GM21423 (cell line): ENCODE data around the gene PARP1.
A peak's percentile ranks its signal among the peaks of the same experiment; 100 is the strongest.

Experiments used
- ATAC-seq: cut with Tn5 transposase; IDR thresholded peaks from one replicate; pipeline ENCODE4 v1.9.1; 2021; ENCODE audit warnings: mild to moderate bottlenecking, moderate library complexity; ENCODE audit not compliant: unreplicated experiment

Gene PARP1

GRCh38 chr1:226384040-226384439, 23.9 kb downstream of the PARP1 start:
- no peak for ATAC-seq

GRCh38 chr1:226382030-226382429, 25.9 kb downstream of the PARP1 start:
- ATAC-seq: no peak

DNA sequence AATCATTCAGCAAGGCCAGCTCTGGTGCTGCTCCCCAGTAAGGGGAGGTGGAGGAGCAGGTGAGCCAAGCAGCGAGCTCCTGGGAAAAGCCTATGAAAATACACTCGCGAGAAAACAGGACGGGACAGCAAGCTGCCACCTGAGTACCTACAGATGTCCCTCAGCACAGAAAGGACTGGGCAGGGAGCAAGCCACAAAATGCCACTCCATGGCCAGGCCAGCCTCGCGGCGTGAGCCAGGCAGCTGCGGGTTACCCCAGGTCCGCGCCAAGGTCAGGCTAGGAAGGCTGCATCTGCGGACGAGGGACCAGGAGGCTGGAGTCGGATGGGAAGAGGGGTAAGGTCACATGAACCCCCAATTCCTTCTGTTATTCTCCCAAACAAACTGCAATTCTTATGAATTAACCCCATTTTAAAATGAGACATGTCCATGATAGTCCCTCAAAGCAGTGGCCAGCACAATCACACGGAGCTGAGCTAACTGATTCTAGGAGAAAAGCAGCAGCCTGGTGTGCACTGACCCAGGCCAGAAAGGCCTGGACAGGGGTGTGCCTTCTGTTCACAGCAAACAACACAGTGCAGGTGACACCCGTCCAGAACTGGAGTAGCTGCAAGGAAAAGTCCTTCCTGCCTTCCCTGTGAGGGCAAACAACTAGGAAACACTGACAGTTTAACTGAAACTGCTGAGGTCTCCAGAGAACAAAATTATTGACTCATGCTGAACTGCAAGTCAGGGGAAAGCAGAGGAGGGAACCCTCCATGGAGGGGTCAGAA, 26.5 kb downstream of the PARP1 start:
- no peak for ATAC-seq

DNA sequence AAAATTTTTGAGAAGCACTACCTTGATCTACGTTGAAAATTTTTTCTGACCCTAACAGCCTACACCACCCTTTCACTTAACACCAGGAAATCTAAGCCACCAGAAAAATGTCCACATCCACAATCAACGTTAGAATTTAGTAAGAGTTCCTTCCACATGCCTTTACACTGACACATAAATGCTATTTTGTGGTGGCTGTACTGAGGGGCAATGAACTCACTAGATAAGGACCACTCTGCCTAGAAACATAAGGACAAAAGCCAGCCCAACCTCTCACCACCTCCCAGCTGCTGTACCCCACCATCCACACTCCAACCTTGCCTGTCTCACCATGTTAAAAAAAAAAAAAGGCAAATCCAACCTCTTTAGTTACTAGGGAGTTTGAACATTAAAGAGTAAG, 29.8 kb downstream of the PARP1 start:
- ATAC-seq: no peak

DNA sequence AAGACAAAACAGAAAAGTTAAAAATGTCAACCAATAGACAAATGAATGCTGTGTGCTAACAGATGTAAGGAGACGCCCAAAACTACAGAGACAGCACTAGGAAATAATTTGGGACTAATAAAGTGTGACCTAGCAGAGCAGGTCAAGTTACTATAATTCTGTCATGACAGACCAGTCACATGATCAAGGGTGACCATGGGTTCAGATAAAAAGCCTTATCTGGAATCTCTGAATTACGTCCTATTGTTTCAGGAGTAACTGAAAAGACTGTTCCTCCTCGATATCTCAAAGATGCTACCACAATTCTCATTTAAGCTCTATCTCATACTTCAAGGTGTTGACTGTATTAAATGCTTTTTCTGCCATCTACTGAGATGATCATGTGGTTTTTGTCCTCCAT, 31.6 kb downstream of the PARP1 start:
- no peak for ATAC-seq

GRCh38 chr1:226373376-226373775, 34.5 kb downstream of the PARP1 start:
- ATAC-seq: no peak

GRCh38 chr1:226372885-226373284, 35.0 kb downstream of the PARP1 start:
- no peak for ATAC-seq

DNA sequence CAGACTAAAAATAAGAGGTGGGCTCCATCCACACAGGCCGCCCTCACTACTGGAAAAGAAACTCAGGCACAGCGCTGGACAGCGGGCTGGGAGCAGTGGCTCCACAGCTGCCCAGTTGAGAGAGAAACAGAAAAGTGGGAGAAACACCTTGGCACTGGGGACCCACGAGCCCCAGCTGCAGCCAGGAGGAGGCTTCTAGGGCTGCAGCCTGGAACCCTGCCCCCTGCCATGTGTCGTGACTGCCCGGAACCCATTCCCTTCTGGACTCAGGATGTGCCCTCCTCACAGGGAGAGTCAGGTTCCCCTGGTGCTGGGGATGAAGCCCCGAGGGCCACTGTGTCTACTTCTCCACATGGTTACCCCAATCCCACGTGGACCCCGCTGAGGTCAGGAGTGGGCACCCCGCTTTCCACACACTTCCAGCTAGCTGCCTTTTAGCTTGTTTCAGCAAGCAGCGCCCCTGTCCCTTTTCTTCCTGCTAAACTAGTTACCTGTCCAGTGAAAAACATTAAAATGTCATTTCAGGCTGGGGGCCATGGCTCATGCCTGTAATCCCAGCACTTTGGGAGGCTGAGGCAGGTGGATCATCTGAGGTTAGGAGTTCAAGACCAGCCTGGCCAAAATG, 35.9 kb downstream of the PARP1 start:
- ATAC-seq: no peak

DNA sequence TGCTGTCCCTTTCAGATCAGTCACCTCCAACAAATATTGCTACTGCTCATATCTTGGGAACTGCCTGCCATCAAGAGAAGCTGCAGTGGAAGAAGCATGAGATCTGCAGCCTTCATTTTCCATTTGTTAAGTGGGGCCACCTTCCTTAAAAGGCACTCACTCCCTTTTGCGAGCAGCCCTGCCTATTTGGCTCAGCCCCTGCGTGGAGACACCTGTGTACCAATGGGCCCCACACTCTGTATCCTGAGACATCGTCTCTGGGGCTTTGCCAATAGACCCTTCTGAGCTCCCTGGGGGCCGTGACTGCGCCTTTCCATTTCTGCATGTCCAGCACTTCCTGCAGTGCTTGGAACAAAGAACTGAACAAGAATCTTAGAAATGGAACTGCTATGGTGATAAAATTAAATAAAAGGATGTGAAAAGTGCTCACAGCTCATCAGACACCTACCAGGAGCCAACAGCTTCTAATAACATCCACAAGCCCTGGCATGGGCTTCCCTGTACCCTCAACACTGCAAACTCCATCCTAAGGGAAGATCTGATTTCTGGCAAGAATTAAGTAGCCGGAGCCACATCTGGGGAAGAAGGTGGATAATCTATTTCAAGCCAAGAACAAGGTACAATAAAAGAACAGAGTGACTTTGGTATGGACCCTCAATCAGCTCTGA, 36.7 kb downstream of the PARP1 start:
- ATAC-seq: no peak

DNA sequence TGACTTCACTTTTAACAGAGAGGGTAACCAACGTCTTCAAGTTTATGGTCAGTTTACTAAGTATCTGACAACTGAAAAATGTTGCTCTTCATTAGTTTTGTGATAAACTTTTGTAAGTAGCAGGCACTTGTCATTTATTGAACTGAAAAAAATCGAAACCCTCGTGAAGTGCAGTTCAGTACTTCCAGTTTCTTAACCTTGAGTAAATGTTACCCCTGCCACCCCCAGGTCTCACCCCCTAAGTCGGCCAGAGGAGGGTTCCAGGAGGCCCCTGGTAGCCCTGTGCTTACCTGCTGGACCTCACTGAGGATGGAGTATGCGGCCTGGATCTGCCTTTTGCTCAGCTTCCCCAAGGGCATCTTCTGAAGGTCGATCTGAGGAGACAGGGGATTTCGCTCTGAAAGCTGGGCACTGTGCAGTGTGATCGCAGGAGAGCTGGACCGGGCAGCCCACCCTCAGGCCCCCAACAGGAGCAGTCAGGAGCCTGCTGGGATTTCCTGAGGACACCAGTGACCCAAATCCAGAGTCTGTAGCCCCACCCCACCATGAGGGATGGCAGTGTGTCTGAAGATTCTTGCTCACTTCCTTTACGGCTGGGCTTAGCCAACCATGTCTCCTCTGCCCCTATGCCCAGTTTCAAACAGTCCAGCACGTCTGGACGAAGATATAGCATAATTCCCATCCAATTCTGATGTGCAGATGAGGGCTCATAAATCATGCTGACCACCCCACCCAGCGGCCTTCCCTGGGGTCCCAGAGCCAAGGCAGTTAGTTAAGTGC, 37.6 kb downstream of the PARP1 start:
- ATAC-seq: no peak

DNA sequence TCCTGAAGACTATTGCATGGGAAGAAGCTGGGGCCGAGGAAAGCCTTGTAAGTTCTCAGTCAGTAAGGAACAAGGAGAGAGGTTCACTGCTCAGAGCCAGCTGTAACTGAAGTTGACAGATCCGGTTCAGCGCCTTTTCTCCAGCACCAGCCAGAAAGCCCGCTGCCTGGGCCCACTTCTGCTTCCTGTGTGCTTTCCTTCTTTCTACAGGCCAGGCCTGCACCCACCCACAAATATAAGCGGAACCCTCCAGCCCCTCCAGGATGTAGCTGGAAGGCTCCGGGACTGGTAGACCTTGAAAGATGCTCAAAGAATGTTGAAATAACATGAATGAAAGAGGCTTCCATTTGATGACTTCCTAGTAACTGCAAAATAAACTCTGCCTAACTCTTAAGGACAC, 38.8 kb downstream of the PARP1 start:
- ATAC-seq: no peak

GRCh38 chr1:226366290-226366689, 41.6 kb downstream of the PARP1 start:
- ATAC-seq: no peak

GRCh38 chr1:226365831-226366231, 42.1 kb downstream of the PARP1 start:
- no peak for ATAC-seq

DNA sequence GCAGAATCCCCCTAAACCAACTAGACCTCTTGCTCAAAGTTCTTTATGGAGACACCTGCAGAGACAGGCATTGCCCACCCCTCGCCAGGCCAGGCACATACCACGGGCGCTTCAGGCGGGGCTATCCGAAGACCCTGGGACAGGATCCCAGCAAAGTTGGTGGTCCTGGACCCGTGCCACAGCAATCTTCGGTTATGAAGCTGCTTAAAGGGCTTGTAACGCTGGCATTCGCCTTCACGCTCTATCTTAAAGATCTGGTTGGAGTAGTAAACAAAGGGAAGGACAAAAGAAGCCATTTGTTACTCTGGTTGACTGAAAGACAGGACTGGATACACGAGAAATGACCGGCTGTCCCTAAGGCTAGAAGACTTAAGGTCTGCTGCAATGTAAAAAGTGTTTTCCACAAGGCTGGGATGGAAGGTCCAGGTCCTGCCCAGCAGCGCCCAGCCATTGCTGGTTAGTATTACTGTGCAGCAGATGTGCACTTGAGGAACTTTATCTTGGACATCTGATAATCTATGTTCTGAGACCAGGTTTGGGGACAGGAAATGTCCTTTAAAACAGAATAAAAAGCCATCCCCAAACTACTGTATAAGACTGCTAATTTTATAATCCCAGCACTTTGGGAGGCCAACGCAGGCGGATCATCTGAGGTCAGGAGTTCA, 42.9 kb downstream of the PARP1 start:
- ATAC-seq: no peak

- no peak for ATAC-seq
Measured at GRCh38 chr1:226364514-226364899, 43.4 kb downstream of the PARP1 start.

DNA sequence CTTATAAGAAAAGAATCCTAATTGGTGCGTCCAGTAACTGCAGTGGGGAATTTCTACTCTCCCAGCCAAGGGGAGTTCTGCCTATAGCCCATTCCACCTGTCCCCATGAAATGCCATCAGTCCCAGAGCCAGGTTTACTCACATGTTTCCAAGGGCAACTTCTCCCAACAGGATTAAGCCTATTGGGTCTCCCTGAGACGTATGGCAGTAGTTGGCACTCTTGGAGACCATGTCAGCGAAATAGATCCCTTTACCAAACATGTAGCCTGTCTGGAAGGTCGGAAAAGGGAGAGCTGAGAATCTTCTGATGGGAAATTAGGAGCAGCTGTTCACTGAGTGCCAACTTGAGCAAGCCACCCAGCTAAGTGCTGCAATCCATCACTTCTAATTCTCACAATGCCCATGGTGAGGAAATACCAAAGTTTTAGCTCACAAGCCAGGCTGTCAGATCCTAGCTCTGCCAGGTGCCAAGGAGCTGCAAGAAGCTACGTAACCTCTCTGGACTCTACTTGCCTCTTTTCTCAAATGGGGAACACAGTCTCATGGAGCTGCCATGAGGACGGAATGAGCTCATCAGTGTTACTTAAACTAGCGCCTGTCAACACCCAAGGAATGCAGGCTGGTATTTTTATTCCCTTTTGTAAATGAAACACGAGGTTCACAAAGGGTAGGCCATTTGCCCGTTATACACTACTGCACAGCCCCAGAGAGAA, 43.9 kb downstream of the PARP1 start:
- ATAC-seq: no peak

DNA sequence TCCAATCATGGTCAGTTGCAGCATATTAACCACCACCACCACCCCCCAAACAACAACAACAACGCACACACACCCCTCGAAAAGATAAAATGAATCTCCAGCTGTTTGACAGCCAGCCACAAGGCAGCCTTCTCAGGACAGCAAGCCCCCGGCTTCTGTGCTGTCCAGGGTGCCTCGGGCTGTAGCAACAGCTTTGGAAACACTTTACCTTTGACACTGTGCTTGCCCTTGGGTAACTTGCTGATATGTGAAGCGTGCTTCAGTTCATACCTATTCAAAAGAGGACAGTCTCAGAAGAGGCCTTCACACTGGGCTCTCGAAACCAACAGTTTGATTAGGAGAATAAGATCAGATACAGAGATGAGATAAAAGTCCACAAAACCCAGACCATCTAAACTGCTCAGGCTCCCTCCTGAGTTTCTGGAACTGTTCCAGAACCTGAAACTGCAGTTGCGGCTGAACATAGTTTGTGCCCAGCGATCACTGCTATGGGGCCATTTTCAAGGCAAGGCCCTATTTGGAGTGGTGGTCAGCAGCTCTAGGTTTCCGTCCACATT, 44.9 kb downstream of the PARP1 start:
- ATAC-seq: no peak

DNA sequence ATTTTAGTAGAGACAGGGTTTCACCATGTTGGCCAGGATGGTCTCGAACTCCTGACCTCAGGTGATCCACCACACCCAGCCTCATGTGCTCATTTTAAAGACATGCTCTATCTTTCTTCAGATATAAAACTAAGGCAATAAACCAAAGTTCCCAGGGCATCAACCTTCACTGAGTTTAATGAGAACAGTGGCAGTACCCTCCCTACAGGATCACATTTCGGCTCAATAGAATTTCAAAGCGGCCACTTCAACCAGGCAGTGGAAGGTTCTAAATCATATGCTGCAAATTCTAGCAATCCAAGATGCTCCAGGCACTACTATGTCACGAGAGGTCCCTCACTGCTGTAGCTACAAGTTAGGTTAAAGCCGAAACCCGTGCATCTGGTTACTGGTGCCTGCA, 45.5 kb downstream of the PARP1 start:
- no peak for ATAC-seq

DNA sequence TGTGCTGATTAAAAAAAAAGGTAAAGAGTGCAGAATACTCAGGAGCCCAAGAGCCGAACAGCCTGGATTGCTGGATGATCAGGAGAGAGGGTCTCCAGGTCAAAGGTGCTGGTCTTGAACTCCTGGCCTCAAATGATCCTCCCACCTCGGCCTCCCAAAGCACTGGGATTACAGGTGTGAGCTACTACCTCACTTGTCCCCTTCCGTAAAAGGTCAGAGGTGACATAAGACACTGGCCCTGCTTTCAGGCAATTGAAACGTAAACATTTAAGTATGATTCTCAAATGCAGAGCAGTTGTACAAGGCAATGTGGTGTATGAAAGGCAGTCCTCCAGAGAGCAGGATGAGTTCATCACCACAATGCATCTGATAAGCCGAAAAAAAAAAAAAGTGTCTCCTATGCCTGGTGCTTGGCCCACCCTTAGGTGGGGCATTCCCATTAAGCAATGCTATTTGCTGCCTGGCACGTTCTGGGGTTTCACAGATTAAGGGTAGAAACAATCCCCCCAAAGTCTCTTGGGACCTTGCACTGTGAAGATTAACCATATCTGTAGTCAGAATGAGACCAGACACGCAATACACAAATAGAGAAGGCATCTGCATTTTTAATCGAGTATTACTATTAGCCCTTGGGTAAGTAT, 47.7 kb downstream of the PARP1 start:
- peak; percentile 68 for ATAC-seq
